ENCODE data around the gene DGKD.

DNA sequence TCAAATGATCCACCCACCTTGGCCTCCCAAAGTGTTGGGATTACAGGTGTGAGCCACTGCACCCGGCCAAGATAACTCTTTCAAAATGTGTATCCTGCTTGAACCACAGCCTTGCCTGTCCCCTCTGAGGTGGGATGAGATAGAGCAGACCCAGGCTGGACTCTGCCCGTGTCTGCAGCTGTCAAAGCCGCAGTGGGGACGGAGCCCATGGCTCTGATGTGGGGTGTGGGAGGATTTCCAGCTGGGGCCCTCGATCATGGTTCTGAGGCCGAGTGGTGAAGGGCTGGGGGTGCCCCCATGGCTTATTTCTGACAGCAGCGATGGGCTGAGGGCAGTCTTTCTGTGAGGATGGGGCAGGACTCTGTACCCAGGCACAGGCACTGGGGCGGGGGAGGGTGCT lies 104.5 kb downstream of the DGKD start:
- TF ChIP-seq, protein P1, sequence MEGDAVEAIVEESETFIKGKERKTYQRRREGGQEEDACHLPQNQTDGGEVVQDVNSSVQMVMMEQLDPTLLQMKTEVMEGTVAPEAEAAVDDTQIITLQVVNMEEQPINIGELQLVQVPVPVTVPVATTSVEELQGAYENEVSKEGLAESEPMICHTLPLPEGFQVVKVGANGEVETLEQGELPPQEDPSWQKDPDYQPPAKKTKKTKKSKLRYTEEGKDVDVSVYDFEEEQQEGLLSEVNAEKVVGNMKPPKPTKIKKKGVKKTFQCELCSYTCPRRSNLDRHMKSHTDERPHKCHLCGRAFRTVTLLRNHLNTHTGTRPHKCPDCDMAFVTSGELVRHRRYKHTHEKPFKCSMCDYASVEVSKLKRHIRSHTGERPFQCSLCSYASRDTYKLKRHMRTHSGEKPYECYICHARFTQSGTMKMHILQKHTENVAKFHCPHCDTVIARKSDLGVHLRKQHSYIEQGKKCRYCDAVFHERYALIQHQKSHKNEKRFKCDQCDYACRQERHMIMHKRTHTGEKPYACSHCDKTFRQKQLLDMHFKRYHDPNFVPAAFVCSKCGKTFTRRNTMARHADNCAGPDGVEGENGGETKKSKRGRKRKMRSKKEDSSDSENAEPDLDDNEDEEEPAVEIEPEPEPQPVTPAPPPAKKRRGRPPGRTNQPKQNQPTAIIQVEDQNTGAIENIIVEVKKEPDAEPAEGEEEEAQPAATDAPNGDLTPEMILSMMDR (IDR thresholded peaks at IDR 0.05) = no peak
- no peak for TF ChIP-seq POLR2AphosphoS5 (IDR thresholded peaks at IDR 0.05)
- no peak for TF ChIP-seq POLR2A (IDR thresholded peaks at IDR 0.05)
